ENCODE data around the gene DCLRE1C. TPM values are rescaled to one million over a fixed set of nuclear protein-coding genes. Genes with fewer than 3 reads are reported as not detected.

The DCLRE1C gene
- total RNA-seq, 1 donor = 16.3 TPM

- TF ChIP-seq CTCF (IDR thresholded peaks at IDR 0.05; ENCODE audit: extremely low read depth, low read depth, low read length) = no peak
- Histone ChIP-seq H3K4me2 (ENCODE audit: insufficient read depth, low read length) (no peak overlapping the region), H3K27ac (ENCODE audit: low read depth, low read length) (no peak overlapping the region), H3K4me3 (ENCODE audit: insufficient read depth, low read length) (no peak overlapping the region), H3K4me1 (ENCODE audit: insufficient read depth, low read length) (no peaks in the 10 kb centered on the region), H2AFZ (ENCODE audit: low read length) (no peak overlapping the region), H4K20me1 (ENCODE audit: insufficient read depth, low read length) (no peaks in the 10 kb centered on the region), H3K9me3 (ENCODE audit: low read depth, low read length) (no peaks in the 10 kb centered on the region), H3K36me3 (ENCODE audit: insufficient read depth, low read length) (peaks cover 34% of the 10 kb centered on the region), H3K79me2 (ENCODE audit: insufficient read depth, low read length) (no peaks in the 10 kb centered on the region), H3K27me3 (ENCODE audit: insufficient read depth, low read length) (no peaks in the 10 kb centered on the region)
- no peak for DNase-seq (ENCODE audit: insufficient read length, low spot score, missing footprints)
Observed at GRCh38 chr10:14936584-14936983, 17.3 kb downstream of the DCLRE1C start.

GRCh38 chr10:14930610-14931009 is 23.3 kb downstream of the DCLRE1C start:
- DNase-seq (ENCODE audit: insufficient read length, low spot score, missing footprints) = no peak
- peaks cover 69% of the 10 kb centered on the region for H3K36me3 ChIP-seq (ENCODE audit: insufficient read depth, low read length)
- TF ChIP-seq CTCF (IDR thresholded peaks at IDR 0.05; ENCODE audit: extremely low read depth, low read depth, low read length) = no peak

GRCh38 chr10:14926722-14927416 is 27.0 kb downstream of the DCLRE1C start:
- H2AFZ ChIP-seq (ENCODE audit: low read length) = no peak overlapping the region
- H3K4me1 ChIP-seq (ENCODE audit: insufficient read depth, low read length) = peaks cover 5% of the 10 kb centered on the region
- H3K36me3 ChIP-seq (ENCODE audit: insufficient read depth, low read length) = peaks cover 57% of the 10 kb centered on the region
- H3K4me2 ChIP-seq (ENCODE audit: insufficient read depth, low read length) = no peak overlapping the region
- peaks cover 2% of the 10 kb centered on the region for H3K79me2 ChIP-seq (ENCODE audit: insufficient read depth, low read length)
- H4K20me1 ChIP-seq (ENCODE audit: insufficient read depth, low read length) = no peaks in the 10 kb centered on the region
- no peak overlapping the region for H3K27ac ChIP-seq (ENCODE audit: low read depth, low read length)
- DNase-seq (ENCODE audit: insufficient read length, low spot score, missing footprints) = no peak
- H3K9me3 ChIP-seq (ENCODE audit: low read depth, low read length) = no peaks in the 10 kb centered on the region
- H3K4me3 ChIP-seq (ENCODE audit: insufficient read depth, low read length) = no peak overlapping the region
- H3K27me3 ChIP-seq (ENCODE audit: insufficient read depth, low read length) = no peaks in the 10 kb centered on the region
- TF ChIP-seq CTCF (IDR thresholded peaks at IDR 0.05; ENCODE audit: extremely low read depth, low read depth, low read length) = no peak

More at GRCh38 chr10:14930610-14931009, 23.3 kb downstream of the DCLRE1C start:
- peaks cover 5% of the 10 kb centered on the region for H3K4me1 ChIP-seq (ENCODE audit: insufficient read depth, low read length)
- H3K79me2 ChIP-seq (ENCODE audit: insufficient read depth, low read length) = no peaks in the 10 kb centered on the region
- no peaks in the 10 kb centered on the region for H3K27me3 ChIP-seq (ENCODE audit: insufficient read depth, low read length)
- no peaks in the 10 kb centered on the region for H3K9me3 ChIP-seq (ENCODE audit: low read depth, low read length)
- no peak overlapping the region for H3K4me3 ChIP-seq (ENCODE audit: insufficient read depth, low read length)
- H2AFZ ChIP-seq (ENCODE audit: low read length) = no peak overlapping the region
- no peak overlapping the region for H3K27ac ChIP-seq (ENCODE audit: low read depth, low read length)
- no peaks in the 10 kb centered on the region for H4K20me1 ChIP-seq (ENCODE audit: insufficient read depth, low read length)
- no peak overlapping the region for H3K4me2 ChIP-seq (ENCODE audit: insufficient read depth, low read length)

- DNase-seq (ENCODE audit: insufficient read length, low spot score, missing footprints) = no peak
- no peaks in the 10 kb centered on the region for H3K27me3 ChIP-seq (ENCODE audit: insufficient read depth, low read length)
- no peak overlapping the region for H3K4me3 ChIP-seq (ENCODE audit: insufficient read depth, low read length)
- H2AFZ ChIP-seq (ENCODE audit: low read length) = no peak overlapping the region
- H3K79me2 ChIP-seq (ENCODE audit: insufficient read depth, low read length) = peaks cover 2% of the 10 kb centered on the region
- no peaks in the 10 kb centered on the region for H4K20me1 ChIP-seq (ENCODE audit: insufficient read depth, low read length)
- no peaks in the 10 kb centered on the region for H3K9me3 ChIP-seq (ENCODE audit: low read depth, low read length)
- H3K36me3 ChIP-seq (ENCODE audit: insufficient read depth, low read length) = peaks cover 56% of the 10 kb centered on the region
- no peak overlapping the region for H3K4me2 ChIP-seq (ENCODE audit: insufficient read depth, low read length)
- H3K4me1 ChIP-seq (ENCODE audit: insufficient read depth, low read length) = peaks cover 5% of the 10 kb centered on the region
- H3K27ac ChIP-seq (ENCODE audit: low read depth, low read length) = no peak overlapping the region
- TF ChIP-seq CTCF (IDR thresholded peaks at IDR 0.05; ENCODE audit: extremely low read depth, low read depth, low read length) = no peak
Observed at GRCh38 chr10:14926061-14926470, 27.8 kb downstream of the DCLRE1C start.
